Lower lobe of right lung (tissue), 2 donors: ENCODE results near the gene NFXL1. TPM values are rescaled to one million over a fixed set of nuclear protein-coding genes. Genes with fewer than 3 reads are reported as not detected.

Experiments
- ATAC-seq, 2 donors: fragments of 200-7000 bp; cut with Tn5 transposase; one replicate each; pipeline ENCODE4 v1.9.1; 2020 to 2022; ENCODE audit warnings: mild to moderate bottlenecking in 2 of 2, moderate library complexity in 2 of 2
- DNase-seq: peaks from one replicate; pipeline ENCODE4 v3.0.0-alpha.2; 2020
- H3K27ac ChIP-seq: fragments of 200-600 bp; one replicate; pipeline ENCODE4 v1.8.0; 2022
- H3K27me3 ChIP-seq: fragments of 200-600 bp; one replicate; pipeline ENCODE4 v1.8.0; 2022; ENCODE audit warnings: low read depth
- H3K36me3 ChIP-seq: fragments of 200-600 bp; one replicate; pipeline ENCODE4 v1.8.0; 2022; ENCODE audit warnings: mild to moderate bottlenecking
- H3K4me1 ChIP-seq: fragments of 200-600 bp; one replicate; pipeline ENCODE4 v1.8.0; 2022
- H3K4me3 ChIP-seq: fragments of 200-600 bp; one replicate; pipeline ENCODE4 v1.8.0; 2022; ENCODE audit warnings: mild to moderate bottlenecking
- H3K9me3 ChIP-seq: fragments of 200-600 bp; one replicate; pipeline ENCODE4 v1.8.0; 2022
- CTCF ChIP-seq: fragments of 200-600 bp; IDR thresholded peaks from one replicate; pipeline ENCODE4 v1.8.0; 2022; ENCODE audit warnings: antibody characterized with exemption, mild to moderate bottlenecking
- intact Hi-C: fragments of 100-400 bp; cut with DNase I; formaldehyde crosslinking; loops from one replicate; pipeline ENCODE4 v1.11.0; 2022
- total RNA-seq: library from RNA; stranded (reverse); fragmentation: NEBNext Ultra II Directional; extraction: Animal tissue kit (Norgen Biotek cat#: 25700); gene quantifications from one replicate; pipeline ENCODE4 v1.2.1, GENCODE V29; 2021
- donor health status: DM: no; HTN: yes; CAD: no; lungs with severe emphysema.

Gene NFXL1
- total RNA-seq, 1 donor from 2014 or later: 13.4 TPM

GRCh38 chr4:47817275-47817674 is 97.1 kb downstream of the NFXL1 start:
- H3K36me3 ChIP-seq: no peaks in the 10 kb centered on the region
- no peaks in the 10 kb centered on the region for H3K27me3 ChIP-seq
- DNase-seq (no peak), ATAC-seq (no peak)
- no peak for TF ChIP-seq CTCF
- no peaks in the 10 kb centered on the region for H3K9me3 ChIP-seq
- H3K4me1 ChIP-seq: no peaks in the 10 kb centered on the region
- no peak overlapping the region for H3K27ac ChIP-seq
- intact Hi-C loops: no loop called here
- H3K4me3 ChIP-seq: no peak overlapping the region

- Histone ChIP-seq H3K27me3 (no peaks in the 10 kb centered on the region), H3K4me3 (no peak overlapping the region), H3K36me3 (no peaks in the 10 kb centered on the region), H3K9me3 (no peaks in the 10 kb centered on the region), H3K27ac (no peak overlapping the region), H3K4me1 (no peaks in the 10 kb centered on the region)
- no peak for DNase-seq
- intact Hi-C loops: no loop called here
- peak; percentile 62 to 74 for ATAC-seq
- no peak for TF ChIP-seq CTCF
These were observed 97.6 kb downstream of the NFXL1 start for GRCh38 chr4:47816748-47817147.

- H3K9me3 ChIP-seq: no peaks in the 10 kb centered on the region
- no peak overlapping the region for H3K4me3 ChIP-seq
- no peaks in the 10 kb centered on the region for H3K4me1 ChIP-seq
- TF ChIP-seq CTCF: no peak
- H3K27me3 ChIP-seq: no peaks in the 10 kb centered on the region
- DNase-seq (no peak), ATAC-seq (no peak)
- H3K27ac ChIP-seq: no peak overlapping the region
- intact Hi-C loops: no loop called here
- no peaks in the 10 kb centered on the region for H3K36me3 ChIP-seq
These were observed 99.6 kb downstream of the NFXL1 start for GRCh38 chr4:47814618-47815295.

GRCh38 chr4:47809654-47810203 is 104.7 kb downstream of the NFXL1 start:
- H3K27me3 ChIP-seq: no peaks in the 10 kb centered on the region
- no peak overlapping the region for H3K27ac ChIP-seq
- H3K36me3 ChIP-seq: no peaks in the 10 kb centered on the region
- intact Hi-C loops: no loop called here
- no peaks in the 10 kb centered on the region for H3K4me1 ChIP-seq
- H3K4me3 ChIP-seq: no peak overlapping the region
- ATAC-seq (peak in 1 of 2 donors; percentile 38), DNase-seq (no peak)
- no peak for TF ChIP-seq CTCF
- H3K9me3 ChIP-seq: no peaks in the 10 kb centered on the region

- TF ChIP-seq CTCF: no peak
- H3K9me3 ChIP-seq: no peaks in the 10 kb centered on the region
These were observed 109.8 kb downstream of the NFXL1 start for GRCh38 chr4:47804598-47804997.

More at GRCh38 chr4:47804598-47804997, 109.8 kb downstream of the NFXL1 start:
- H3K27ac ChIP-seq: no peak overlapping the region
- H3K36me3 ChIP-seq: no peaks in the 10 kb centered on the region
- no peaks in the 10 kb centered on the region for H3K4me1 ChIP-seq
- H3K4me3 ChIP-seq: no peak overlapping the region
- ATAC-seq (no peak), DNase-seq (no peak)
- H3K27me3 ChIP-seq: no peaks in the 10 kb centered on the region
- intact Hi-C loops: no loop called here
